ENCODE data around the gene CD2BP2. TPM values are rescaled to one million over a fixed set of nuclear protein-coding genes. Genes with fewer than 3 reads are reported as not detected.

CD2BP2 gene
- total RNA-seq, 1 donor from 2014 or later, result 15.4 TPM

- ATAC-seq (no peak), DNase-seq (ENCODE audit: low spot score) (no peak)
Measured at GRCh38 chr16:30379158-30379783, 24.2 kb upstream of the CD2BP2 start.

GRCh38 chr16:30378236-30379157 is 23.4 kb upstream of the CD2BP2 start:
- peak; percentile 92 for ATAC-seq
- peak; percentile 99 for DNase-seq (ENCODE audit: low spot score)

GRCh38 chr16:30377812-30378235 is 22.7 kb upstream of the CD2BP2 start:
- ATAC-seq, result peak; percentile 42

GRCh38 chr16:30377050-30377811 is 22.1 kb upstream of the CD2BP2 start:
- DNase-seq (ENCODE audit: low spot score), result no peak
- ATAC-seq, result no peak

More at GRCh38 chr16:30377812-30378235, 22.7 kb upstream of the CD2BP2 start:
- DNase-seq (ENCODE audit: low spot score), result peak; percentile 85

GRCh38 chr16:30376461-30376902 is 21.4 kb upstream of the CD2BP2 start:
- ATAC-seq (no peak), DNase-seq (ENCODE audit: low spot score) (no peak)

GRCh38 chr16:30375864-30376263 is 20.8 kb upstream of the CD2BP2 start:
- DNase-seq (ENCODE audit: low spot score) (no peak), ATAC-seq (no peak)

GRCh38 chr16:30374538-30374937 is 19.4 kb upstream of the CD2BP2 start, which contains the start of gene MYL11:
MYL11 (plus strand) TSS chr16:30374802; CDS start chr16:30374858, 56 bp downstream.
- no peak for ATAC-seq
- no peak for DNase-seq (ENCODE audit: low spot score)

- ATAC-seq, result no peak
- no peak for DNase-seq (ENCODE audit: low spot score)
Measured at GRCh38 chr16:30372725-30373124, 17.6 kb upstream of the CD2BP2 start.

- no peak for DNase-seq (ENCODE audit: low spot score)
- no peak for ATAC-seq
Measured at GRCh38 chr16:30372038-30372712, 17.1 kb upstream of the CD2BP2 start.

- DNase-seq (ENCODE audit: low spot score), result no peak
- no peak for ATAC-seq
Measured at GRCh38 chr16:30371248-30371816, 16.2 kb upstream of the CD2BP2 start.

GRCh38 chr16:30370456-30371247 is 15.5 kb upstream of the CD2BP2 start, which contains the start of gene TBC1D10B:
TBC1D10B (minus strand) TSS chr16:30370494; CDS start chr16:30370183, 311 bp downstream.
- ATAC-seq (peak; percentile 78), DNase-seq (ENCODE audit: low spot score) (peak; percentile 99)

GRCh38 chr16:30369938-30370455 is 14.9 kb upstream of the CD2BP2 start:
- peak; percentile 56 for DNase-seq (ENCODE audit: low spot score)
- no peak for ATAC-seq

GRCh38 chr16:30369091-30369937 is 14.2 kb upstream of the CD2BP2 start:
- DNase-seq (ENCODE audit: low spot score), result peak; percentile 56
- ATAC-seq, result no peak

- DNase-seq (ENCODE audit: low spot score) (no peak), ATAC-seq (no peak)
Measured at GRCh38 chr16:30368792-30369090, 13.6 kb upstream of the CD2BP2 start.

GRCh38 chr16:30368122-30368791 is 13.1 kb upstream of the CD2BP2 start:
- DNase-seq (ENCODE audit: low spot score), result no peak
- ATAC-seq, result no peak

GRCh38 chr16:30367349-30368009 is 12.4 kb upstream of the CD2BP2 start:
- DNase-seq (ENCODE audit: low spot score), result peak; percentile 79
- peak; percentile 45 for ATAC-seq

GRCh38 chr16:30366511-30366910 is 11.4 kb upstream of the CD2BP2 start:
- DNase-seq (ENCODE audit: low spot score), result no peak
- ATAC-seq, result no peak

Data from left lobe of liver (tissue), 2 donors.